Measurements from ENCODE around the gene KHDRBS1. TPM values are rescaled to one million over a fixed set of nuclear protein-coding genes. Genes with fewer than 3 reads are reported as not detected.

Gene KHDRBS1
- total and polyA plus RNA-seq, 9 of the 15 experiments (the other 6 are each of a cell fraction or from before 2014, with no cell fraction given) = 48.4 to 257 (median 114) TPM

DNA sequence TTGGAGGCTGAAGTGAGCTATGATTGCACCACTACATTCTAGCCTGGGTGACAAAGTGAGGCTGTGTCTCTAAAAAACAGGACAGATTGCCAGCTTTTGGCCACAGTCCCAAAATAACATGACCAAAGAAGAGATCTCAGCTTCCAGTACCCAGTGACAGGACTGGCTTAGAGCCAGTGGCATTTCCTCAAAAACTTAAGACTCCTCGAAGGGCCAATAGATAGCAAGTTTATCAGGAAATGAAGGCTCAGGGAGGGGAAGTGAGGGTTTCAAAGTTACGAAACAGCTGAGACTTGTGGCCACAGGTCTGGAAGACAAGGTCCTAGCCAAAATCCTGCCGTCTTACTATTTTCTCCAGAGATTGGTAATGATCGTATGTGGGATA, 52.8 kb downstream of the KHDRBS1 start (continued):
- TF ChIP-seq NFE2L1 (tag; IDR thresholded peaks at IDR 0.05; ENCODE audit: borderline replicate concordance, low read depth) (no peak), SPI1 (IDR thresholded peaks at IDR 0.05; ENCODE audit: borderline replicate concordance, low read depth, low read length) (peak; percentile 95), GTF2E2 (tag; IDR thresholded peaks at IDR 0.05) (no peak), ATF7 (IDR thresholded peaks at IDR 0.05) (peak; percentile 28; the same call in 1 of the 2 replicates), ARID1B (IDR thresholded peaks at IDR 0.05) (peak; percentile 58; the same call in 1 of the 2 replicates), FIP1L1 (IDR thresholded peaks at IDR 0.05; ENCODE audit: low read depth, low read length, poor library complexity, severe bottlenecking) (no peak), ARHGAP35 (IDR thresholded peaks at IDR 0.05; ENCODE audit: partially characterized antibody) (no peak), SMARCA4 (IDR thresholded peaks at IDR 0.05) (peak; percentile 64; the same call in 1 of the 2 replicates), NCOR1 (IDR thresholded peaks at IDR 0.05) (peak; percentile 56), DPF2 (IDR thresholded peaks at IDR 0.05) (peak; percentile 70), ZNF830 (CRISPR knock-in tag; IDR thresholded peaks at IDR 0.05) (no peak), PML (IDR thresholded peaks at IDR 0.05; ENCODE audit: low read length) (peak; percentile 59; the same call in 1 of the 2 replicates), HNRNPK (IDR thresholded peaks at IDR 0.05; ENCODE audit: low read depth, low read length, poor library complexity, severe bottlenecking) (no peak)
- TF ChIP-seq, protein P1, sequence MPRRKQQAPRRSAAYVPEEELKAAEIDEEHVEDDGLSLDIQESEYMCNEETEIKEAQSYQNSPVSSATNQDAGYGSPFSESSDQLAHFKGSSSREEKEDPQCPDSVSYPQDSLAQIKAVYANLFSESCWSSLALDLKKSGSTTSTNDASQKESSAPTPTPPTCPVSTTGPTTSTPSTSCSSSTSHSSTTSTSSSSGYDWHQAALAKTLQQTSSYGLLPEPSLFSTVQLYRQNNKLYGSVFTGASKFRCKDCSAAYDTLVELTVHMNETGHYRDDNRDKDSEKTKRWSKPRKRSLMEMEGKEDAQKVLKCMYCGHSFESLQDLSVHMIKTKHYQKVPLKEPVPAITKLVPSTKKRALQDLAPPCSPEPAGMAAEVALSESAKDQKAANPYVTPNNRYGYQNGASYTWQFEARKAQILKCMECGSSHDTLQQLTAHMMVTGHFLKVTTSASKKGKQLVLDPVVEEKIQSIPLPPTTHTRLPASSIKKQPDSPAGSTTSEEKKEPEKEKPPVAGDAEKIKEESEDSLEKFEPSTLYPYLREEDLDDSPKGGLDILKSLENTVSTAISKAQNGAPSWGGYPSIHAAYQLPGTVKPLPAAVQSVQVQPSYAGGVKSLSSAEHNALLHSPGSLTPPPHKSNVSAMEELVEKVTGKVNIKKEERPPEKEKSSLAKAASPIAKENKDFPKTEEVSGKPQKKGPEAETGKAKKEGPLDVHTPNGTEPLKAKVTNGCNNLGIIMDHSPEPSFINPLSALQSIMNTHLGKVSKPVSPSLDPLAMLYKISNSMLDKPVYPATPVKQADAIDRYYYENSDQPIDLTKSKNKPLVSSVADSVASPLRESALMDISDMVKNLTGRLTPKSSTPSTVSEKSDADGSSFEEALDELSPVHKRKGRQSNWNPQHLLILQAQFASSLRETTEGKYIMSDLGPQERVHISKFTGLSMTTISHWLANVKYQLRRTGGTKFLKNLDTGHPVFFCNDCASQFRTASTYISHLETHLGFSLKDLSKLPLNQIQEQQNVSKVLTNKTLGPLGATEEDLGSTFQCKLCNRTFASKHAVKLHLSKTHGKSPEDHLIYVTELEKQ (CRISPR knock-in tag; IDR thresholded peaks at IDR 0.05) = no peak
- TF ChIP-seq, protein P2, sequence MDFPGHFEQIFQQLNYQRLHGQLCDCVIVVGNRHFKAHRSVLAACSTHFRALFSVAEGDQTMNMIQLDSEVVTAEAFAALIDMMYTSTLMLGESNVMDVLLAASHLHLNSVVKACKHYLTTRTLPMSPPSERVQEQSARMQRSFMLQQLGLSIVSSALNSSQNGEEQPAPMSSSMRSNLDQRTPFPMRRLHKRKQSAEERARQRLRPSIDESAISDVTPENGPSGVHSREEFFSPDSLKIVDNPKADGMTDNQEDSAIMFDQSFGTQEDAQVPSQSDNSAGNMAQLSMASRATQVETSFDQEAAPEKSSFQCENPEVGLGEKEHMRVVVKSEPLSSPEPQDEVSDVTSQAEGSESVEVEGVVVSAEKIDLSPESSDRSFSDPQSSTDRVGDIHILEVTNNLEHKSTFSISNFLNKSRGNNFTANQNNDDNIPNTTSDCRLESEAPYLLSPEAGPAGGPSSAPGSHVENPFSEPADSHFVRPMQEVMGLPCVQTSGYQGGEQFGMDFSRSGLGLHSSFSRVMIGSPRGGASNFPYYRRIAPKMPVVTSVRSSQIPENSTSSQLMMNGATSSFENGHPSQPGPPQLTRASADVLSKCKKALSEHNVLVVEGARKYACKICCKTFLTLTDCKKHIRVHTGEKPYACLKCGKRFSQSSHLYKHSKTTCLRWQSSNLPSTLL (IDR thresholded peaks at IDR 0.05) = no peak
- TF ChIP-seq, protein P3, sequence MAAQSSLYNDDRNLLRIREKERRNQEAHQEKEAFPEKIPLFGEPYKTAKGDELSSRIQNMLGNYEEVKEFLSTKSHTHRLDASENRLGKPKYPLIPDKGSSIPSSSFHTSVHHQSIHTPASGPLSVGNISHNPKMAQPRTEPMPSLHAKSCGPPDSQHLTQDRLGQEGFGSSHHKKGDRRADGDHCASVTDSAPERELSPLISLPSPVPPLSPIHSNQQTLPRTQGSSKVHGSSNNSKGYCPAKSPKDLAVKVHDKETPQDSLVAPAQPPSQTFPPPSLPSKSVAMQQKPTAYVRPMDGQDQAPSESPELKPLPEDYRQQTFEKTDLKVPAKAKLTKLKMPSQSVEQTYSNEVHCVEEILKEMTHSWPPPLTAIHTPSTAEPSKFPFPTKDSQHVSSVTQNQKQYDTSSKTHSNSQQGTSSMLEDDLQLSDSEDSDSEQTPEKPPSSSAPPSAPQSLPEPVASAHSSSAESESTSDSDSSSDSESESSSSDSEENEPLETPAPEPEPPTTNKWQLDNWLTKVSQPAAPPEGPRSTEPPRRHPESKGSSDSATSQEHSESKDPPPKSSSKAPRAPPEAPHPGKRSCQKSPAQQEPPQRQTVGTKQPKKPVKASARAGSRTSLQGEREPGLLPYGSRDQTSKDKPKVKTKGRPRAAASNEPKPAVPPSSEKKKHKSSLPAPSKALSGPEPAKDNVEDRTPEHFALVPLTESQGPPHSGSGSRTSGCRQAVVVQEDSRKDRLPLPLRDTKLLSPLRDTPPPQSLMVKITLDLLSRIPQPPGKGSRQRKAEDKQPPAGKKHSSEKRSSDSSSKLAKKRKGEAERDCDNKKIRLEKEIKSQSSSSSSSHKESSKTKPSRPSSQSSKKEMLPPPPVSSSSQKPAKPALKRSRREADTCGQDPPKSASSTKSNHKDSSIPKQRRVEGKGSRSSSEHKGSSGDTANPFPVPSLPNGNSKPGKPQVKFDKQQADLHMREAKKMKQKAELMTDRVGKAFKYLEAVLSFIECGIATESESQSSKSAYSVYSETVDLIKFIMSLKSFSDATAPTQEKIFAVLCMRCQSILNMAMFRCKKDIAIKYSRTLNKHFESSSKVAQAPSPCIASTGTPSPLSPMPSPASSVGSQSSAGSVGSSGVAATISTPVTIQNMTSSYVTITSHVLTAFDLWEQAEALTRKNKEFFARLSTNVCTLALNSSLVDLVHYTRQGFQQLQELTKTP (IDR thresholded peaks at IDR 0.05; ENCODE audit: low read depth in 1 of 2, partially characterized antibody in 2 of 2) = peak; percentile 31 to 36
- TF ChIP-seq, protein P4, sequence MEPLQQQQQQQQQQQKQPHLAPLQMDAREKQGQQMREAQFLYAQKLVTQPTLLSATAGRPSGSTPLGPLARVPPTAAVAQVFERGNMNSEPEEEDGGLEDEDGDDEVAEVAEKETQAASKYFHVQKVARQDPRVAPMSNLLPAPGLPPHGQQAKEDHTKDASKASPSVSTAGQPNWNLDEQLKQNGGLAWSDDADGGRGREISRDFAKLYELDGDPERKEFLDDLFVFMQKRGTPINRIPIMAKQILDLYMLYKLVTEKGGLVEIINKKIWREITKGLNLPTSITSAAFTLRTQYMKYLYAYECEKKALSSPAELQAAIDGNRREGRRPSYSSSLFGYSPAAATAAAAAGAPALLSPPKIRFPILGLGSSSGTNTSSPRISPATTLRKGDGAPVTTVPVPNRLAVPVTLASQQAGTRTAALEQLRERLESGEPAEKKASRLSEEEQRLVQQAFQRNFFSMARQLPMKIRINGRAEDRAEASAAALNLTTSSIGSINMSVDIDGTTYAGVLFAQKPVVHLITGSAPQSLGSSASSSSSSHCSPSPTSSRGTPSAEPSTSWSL (CRISPR knock-in tag; IDR thresholded peaks at IDR 0.05; ENCODE audit: borderline replicate concordance) = no peak

Measured in K562 (cell line).